ENCODE data around the gene IL13RA1. TPM values are rescaled to one million over a fixed set of nuclear protein-coding genes. Genes with fewer than 3 reads are reported as not detected.

IL13RA1 gene
- 29.6 TPM for total RNA-seq

- Histone ChIP-seq H3K27me3 (no peaks in the 10 kb centered on the region), H3K27ac (peak within 1 kb of the TSS; percentile 91 to 92), H3K4me1 (peaks cover 0 to 3% of the 10 kb centered on the region in 2 donors), H3K4me3 (peak within 1 kb of the TSS; percentile 65 to 76), H3K36me3 (no peaks in the 10 kb centered on the region), H3K9me3 (no peaks in the 10 kb centered on the region)
- intact Hi-C loops (cut with DNase I) = loop anchor here (5.0 to 10.0 kb wide), 4 partner anchors 125 to 380 kb away; partner anchors contain the start of genes DOCK11 and WDR44
- DNase-seq (ENCODE audit: low spot score in 2 of 2) = peak; percentile 40 to 90
- no peak for TF ChIP-seq CTCF (IDR thresholded peaks at IDR 0.05)
These were observed at the start of gene IL13RA1 for GRCh38 chrX:118726887-118727685. TSS of gene IL13RA1 (plus strand) at chrX:118727606. CDS start at chrX:118727639, 33 bp downstream.

GRCh38 chrX:118679290-118679689 is 48.1 kb upstream of the IL13RA1 start:
- Histone ChIP-seq H3K27me3 (no peaks in the 10 kb centered on the region), H3K4me1 (no peaks in the 10 kb centered on the region), H3K36me3 (peaks cover 0 to 10% of the 10 kb centered on the region in 2 donors), H3K4me3 (no peak overlapping the region), H3K27ac (no peak overlapping the region), H3K9me3 (no peaks in the 10 kb centered on the region)
- intact Hi-C loops (cut with DNase I) = no loop called here
- no peak for TF ChIP-seq CTCF (IDR thresholded peaks at IDR 0.05)
- DNase-seq (ENCODE audit: low spot score in 2 of 2) = no peak

- intact Hi-C loops (cut with DNase I) = no loop called here
- Histone ChIP-seq H3K4me1 (no peaks in the 10 kb centered on the region), H3K27ac (no peak overlapping the region), H3K27me3 (no peaks in the 10 kb centered on the region), H3K4me3 (no peak overlapping the region), H3K36me3 (peaks cover 4 to 10% of the 10 kb centered on the region in 2 donors), H3K9me3 (no peaks in the 10 kb centered on the region)
- TF ChIP-seq CTCF (IDR thresholded peaks at IDR 0.05) = no peak
- DNase-seq (ENCODE audit: low spot score in 2 of 2) = no peak
These were observed 45.0 kb upstream of the IL13RA1 start for GRCh38 chrX:118682258-118683014.

- Histone ChIP-seq H3K4me3 (no peak overlapping the region), H3K27me3 (no peaks in the 10 kb centered on the region), H3K4me1 (no peaks in the 10 kb centered on the region), H3K27ac (no peak overlapping the region), H3K9me3 (no peaks in the 10 kb centered on the region), H3K36me3 (peaks cover 4 to 9% of the 10 kb centered on the region in 2 donors)
- TF ChIP-seq CTCF (IDR thresholded peaks at IDR 0.05) = no peak
- intact Hi-C loops (cut with DNase I) = no loop called here
- DNase-seq (ENCODE audit: low spot score in 2 of 2) = no peak
These were observed 42.0 kb upstream of the IL13RA1 start for GRCh38 chrX:118685393-118685792.

GRCh38 chrX:118688935-118689334 is 38.5 kb upstream of the IL13RA1 start:
- H3K9me3 ChIP-seq = no peaks in the 10 kb centered on the region
- no peak for DNase-seq (ENCODE audit: low spot score in 2 of 2)

More at GRCh38 chrX:118688935-118689334, 38.5 kb upstream of the IL13RA1 start:
- TF ChIP-seq CTCF (IDR thresholded peaks at IDR 0.05) = no peak
- Histone ChIP-seq H3K27me3 (no peaks in the 10 kb centered on the region), H3K4me1 (no peaks in the 10 kb centered on the region), H3K27ac (no peak overlapping the region), H3K36me3 (peaks cover 0 to 4% of the 10 kb centered on the region in 2 donors), H3K4me3 (no peak overlapping the region)
- intact Hi-C loops (cut with DNase I) = no loop called here
